Measurements from ENCODE around the gene SLC22A12.

Gene SLC22A12

GRCh38 chr11:64562723-64563351 lies 28.2 kb upstream of the SLC22A12 start:
- no peak for DNase-seq (ENCODE audit: low read depth in 2 of 2)

GRCh38 chr11:64563966-64564365 lies 27.1 kb upstream of the SLC22A12 start:
- DNase-seq (ENCODE audit: low read depth in 2 of 2): no peak

- DNase-seq (ENCODE audit: low read depth in 2 of 2): no peak
Observed at GRCh38 chr11:64564419-64564818, 26.6 kb upstream of the SLC22A12 start.

GRCh38 chr11:64564947-64565889 lies 25.8 kb upstream of the SLC22A12 start:
- no peak for DNase-seq (ENCODE audit: low read depth in 2 of 2)

GRCh38 chr11:64566042-64566914 lies 24.7 kb upstream of the SLC22A12 start:
- DNase-seq (ENCODE audit: low read depth in 2 of 2): no peak

- no peak for DNase-seq (ENCODE audit: low read depth in 2 of 2)
Observed at GRCh38 chr11:64566915-64567891, 23.8 kb upstream of the SLC22A12 start.

GRCh38 chr11:64568041-64568571 lies 22.9 kb upstream of the SLC22A12 start:
- no peak for DNase-seq (ENCODE audit: low read depth in 2 of 2)

- DNase-seq (ENCODE audit: low read depth in 2 of 2): no peak
Observed at GRCh38 chr11:64568584-64569140, 22.4 kb upstream of the SLC22A12 start.

- no peak for DNase-seq (ENCODE audit: low read depth in 2 of 2)
Observed at GRCh38 chr11:64569300-64569970, 21.6 kb upstream of the SLC22A12 start.

GRCh38 chr11:64570341-64570740 lies 20.7 kb upstream of the SLC22A12 start:
- DNase-seq (ENCODE audit: low read depth in 2 of 2): no peak

GRCh38 chr11:64571050-64571409 lies 20.0 kb upstream of the SLC22A12 start:
- DNase-seq (ENCODE audit: low read depth in 2 of 2): no peak

- no peak for DNase-seq (ENCODE audit: low read depth in 2 of 2)
Observed at GRCh38 chr11:64571410-64572091, 19.5 kb upstream of the SLC22A12 start.

GRCh38 chr11:64572143-64572542 lies 18.9 kb upstream of the SLC22A12 start:
- no peak for DNase-seq (ENCODE audit: low read depth in 2 of 2)

- DNase-seq (ENCODE audit: low read depth in 2 of 2): no peak
Observed at GRCh38 chr11:64577202-64577601, 13.8 kb upstream of the SLC22A12 start.

- no peak for DNase-seq (ENCODE audit: low read depth in 2 of 2)
Observed at GRCh38 chr11:64580412-64580811, 10.6 kb upstream of the SLC22A12 start.

- no peak for DNase-seq (ENCODE audit: low read depth in 2 of 2)
Observed at GRCh38 chr11:64581057-64581523, 9.9 kb upstream of the SLC22A12 start.

GRCh38 chr11:64582885-64583284 lies 8.1 kb upstream of the SLC22A12 start:
- DNase-seq (ENCODE audit: low read depth in 2 of 2): no peak

GRCh38 chr11:64583296-64584262 lies 7.4 kb upstream of the SLC22A12 start:
- DNase-seq (ENCODE audit: low read depth in 2 of 2): no peak

Measured in stimulated activated CD8-positive, alpha-beta memory T cell treated with anti-CD3 and anti-CD28 coated beads, Interleukin-7, amount 100 ng/mL, for 4 hours (primary cell).